ENCODE results near the gene KCNH4. TPM values are rescaled to one million over a fixed set of nuclear protein-coding genes. Genes with fewer than 3 reads are reported as not detected.

Gene KCNH4
- total and polyA plus RNA-seq, 9 of the 15 experiments (the other 6 are each of a cell fraction or from before 2014, with no cell fraction given) = 0.10 to 1.8 (median 0.50) TPM

- TF ChIP-seq HIVEP1 (CRISPR knock-in tag; IDR thresholded peaks at IDR 0.05) = no peak
Observed at GRCh38 chr17:42197564-42198156, 16.7 kb upstream of the KCNH4 start (continued).

GRCh38 chr17:42193969-42194899 lies 13.3 kb upstream of the KCNH4 start, which contains the start of gene GHDC:
GHDC (minus strand) TSS chr17:42194494; CDS start chr17:42193581, 913 bp downstream.
- Histone ChIP-seq H3K27me3 (ENCODE audit: control insufficient read depth in 2 of 2, insufficient read depth in 2 of 2, low read length in 2 of 2) (no peaks in the 10 kb centered on the region), H3K36me3 (ENCODE audit: control insufficient read depth, insufficient read depth, low read length) (peaks cover 10% of the 10 kb centered on the region; the same call in 2 of the 3 replicates), H3K4me2 (ENCODE audit: insufficient read depth, low read length) (peak within 1 kb of the TSS; percentile 100), H3K4me1 (replicated peaks in 1 of 2; ENCODE audit: control insufficient read depth in 2 of 2, insufficient read depth in 2 of 2, low read length in 2 of 2) (peaks cover 11 to 29% of the 10 kb centered on the region in 2 experiments; a peak in 4 of 5 replicates), H3K9me1 (ENCODE audit: control insufficient read depth, insufficient read depth, low read length) (no peaks in the 10 kb centered on the region), H3K9me3 (replicated peaks; ENCODE audit: control insufficient read depth, insufficient read depth, low read depth, low read length) (no peaks in the 10 kb centered on the region), H2AFZ (ENCODE audit: low read depth, low read length) (peak within 1 kb of the TSS; percentile 100), H3K9ac (ENCODE audit: insufficient read depth in 1 of 2, low read depth in 2 of 2, low read length in 2 of 2) (peak within 1 kb of the TSS; percentile 95 to 96), H3K79me2 (ENCODE audit: control insufficient read depth, insufficient read depth, low read length) (peaks cover 11% of the 10 kb centered on the region; the same call in 2 of the 3 replicates), H3K27ac (ENCODE audit: extremely low read depth, low read depth, low read length) (peak within 1 kb of the TSS; percentile 87), H3K4me3 (peak within 1 kb of the TSS; percentile 70), H4K20me1 (replicated peaks; ENCODE audit: control insufficient read depth, insufficient read depth, low read length) (no peaks in the 10 kb centered on the region)
- POLR2A ChIA-PET = interaction anchor here (0.6 to 1.5 kb wide), 17 partner anchors 10 to 586 kb away, joined by 3 to 7 read pairs (median 3); no protein-coding TSS in a partner anchor
- 13% methylated on average over 21 of the region's 24 CpGs for WGBS (ENCODE audit: insufficient coverage, low coverage, missing lambda C conversion rate)
- CTCF ChIA-PET (ENCODE audit: low intra/inter-chr PET ratio) = no interaction called here
- DNase-seq (ENCODE audit: extremely low read depth in 1 of 4, low spot score in 3 of 4) = peak; percentile 87 to 91 (median 89)
- intact Hi-C loops (cut with micrococcal nuclease) = no loop called here
- peak; percentile 97 for ATAC-seq
- in situ Hi-C loops (cut with MboI) = no loop called here
- BruUV-seq (replicated peaks) = TSS peak; percentile 55
- peak; percentile 96 for FAIRE-seq
- TF ChIP-seq CREM (IDR thresholded peaks at IDR 0.05; ENCODE audit: low read depth) (no peak; the same call in 1 of the 2 replicates), ZNF780A (CRISPR knock-in tag; IDR thresholded peaks at IDR 0.05) (no peak), NFIC (IDR thresholded peaks at IDR 0.05) (no peak), ETV6 (IDR thresholded peaks at IDR 0.05; ENCODE audit: borderline replicate concordance in 1 of 2, low read depth in 2 of 2, low read length in 1 of 2) (no peak), ETV6 (CRISPR knock-in tag; IDR thresholded peaks at IDR 0.05; ENCODE audit: borderline replicate concordance) (no peak), USF1 (CRISPR knock-in tag; IDR thresholded peaks at IDR 0.05) (peak; percentile 31; the same call in 1 of the 2 replicates), THRA (IDR thresholded peaks at IDR 0.05) (no peak), NRF1 (conservative IDR thresholded peaks at IDR 0.05 in 1 of 2, IDR thresholded peaks at IDR 0.05 in 1 of 2) (peak in 1 of 2 experiments; percentile 37; a peak in 2 of 4 replicates), TEAD4 (IDR thresholded peaks at IDR 0.05; ENCODE audit: low read length) (no peak), TEAD4 (CRISPR knock-in tag; IDR thresholded peaks at IDR 0.05; ENCODE audit: borderline replicate concordance) (no peak), TAF1 (IDR thresholded peaks at IDR 0.05; ENCODE audit: control insufficient read depth, extremely low read depth, insufficient read depth, low read length, severe bottlenecking) (peak; percentile 38), JUND (IDR thresholded peaks at IDR 0.05; ENCODE audit: borderline replicate concordance, low read depth, low read length) (peak; percentile 64), JUND (tag; IDR thresholded peaks at IDR 0.05; ENCODE audit: borderline replicate concordance, low read depth, low read length) (no peak), ZNF274 (IDR thresholded peaks at IDR 0.05; ENCODE audit: borderline replicate concordance, low read depth, low read length) (no peak)

Data from K562 (cell line).